Lung (tissue), 12 donors: Measurements from ENCODE around the gene CDH23. TPM values are rescaled to one million over a fixed set of nuclear protein-coding genes. Genes with fewer than 3 reads are reported as not detected.

Experiments used
- ATAC-seq: fragments of 200-7000 bp; cut with Tn5 transposase; one replicate; pipeline ENCODE4 v1.9.1; 2020; ENCODE audit warnings: moderate number of reproducible peaks; ENCODE audit not compliant: insufficient read depth, low FRiP score
- DNase-seq, 3 donors: peaks; one replicate each; pipeline ENCODE4 v3.0.0-alpha.2; 2013 to 2017
- H3K27ac ChIP-seq, 2 donors: one replicate each; pipeline ENCODE4 v1.5.1; 2013; ENCODE audit warnings: mild to moderate bottlenecking in 2 of 2, moderate library complexity in 2 of 2, control low read depth in 1 of 2, inconsistent platforms in 1 of 2, low read depth in 1 of 2, low read length in 1 of 2
- H3K27me3 ChIP-seq, 3 donors: one replicate each; pipeline ENCODE4 v1.5.1; 2013; ENCODE audit warnings: low read length in 2 of 3; ENCODE audit not compliant: control insufficient read depth in 3 of 3, insufficient read depth in 3 of 3
- H3K36me3 ChIP-seq, 4 donors: one replicate each; pipeline ENCODE4 v1.5.1; 2013; ENCODE audit warnings: low read length in 4 of 4, mild to moderate bottlenecking in 1 of 4, moderate library complexity in 1 of 4; ENCODE audit not compliant: control insufficient read depth in 4 of 4, insufficient read depth in 4 of 4
- H3K4me1 ChIP-seq, 5 donors: one replicate each; pipeline ENCODE4 v1.5.1; 2013; ENCODE audit warnings: low read length in 5 of 5, mild to moderate bottlenecking in 2 of 5, moderate library complexity in 1 of 5; ENCODE audit not compliant: control insufficient read depth in 5 of 5, insufficient read depth in 5 of 5
- H3K4me3 ChIP-seq: one replicate; pipeline ENCODE4 v1.5.1; 2013; ENCODE audit warnings: mild to moderate bottlenecking, control low read depth, moderate library complexity
- H3K9ac ChIP-seq, 2 donors: one replicate each; pipeline ENCODE4 v1.5.1; 2013; ENCODE audit warnings: low read length in 2 of 2, control low read depth in 1 of 2; ENCODE audit not compliant: insufficient read depth in 1 of 2
- H3K9me3 ChIP-seq, 4 donors: one replicate each; pipeline ENCODE4 v1.5.1; 2013; ENCODE audit warnings: low read length in 3 of 4, mild to moderate bottlenecking in 1 of 4, moderate library complexity in 1 of 4; ENCODE audit not compliant: control insufficient read depth in 4 of 4, insufficient read depth in 3 of 4
- WGBS, 2 donors: extraction: QIAGEN DNeasy Blood & Tissue Kit; methylation state at CpG; one replicate each; pipeline ENCODE4 v1.1.7; 2013; 5-methylcytosine and 5-hydroxymethylcytosine counted together
- polyA plus RNA-seq, 2 donors: library from polyadenylated mRNA; stranded (reverse); fragments of 200-250 nt; gene quantifications; one replicate each; pipeline ENCODE4 v1.2.1, GENCODE V29; 2013
- total RNA-seq, 2 donors: library from RNA; depleted of rRNA in 1 of 2; stranded (reverse); fragments of >200 nt in 1 of 2; gene quantifications; one replicate each; pipeline ENCODE4 v1.2.1, GENCODE V29; 2014 to 2021
- TF ChIP-seq, protein P1 (sequence below): IDR thresholded peaks from 2 replicates; pipeline ENCODE4 v1.5.1; 2012; ENCODE audit warnings: mild to moderate bottlenecking; ENCODE audit errors: control extremely low read depth, extremely low read depth
- donor health status: control.
- donor health status: control.
- donor health status: Bipolar disorder and iron deficiency.
- donor health status: healthy.
- donor health status: DM: yes; HTN: yes; CAD: no.

Gene CDH23
- total and polyA plus RNA-seq, 4 donors: 4.5 to 29.5 (median 6.0) TPM

- Histone ChIP-seq H3K4me1 (peaks cover 0 to 26% (median 12%) of the 10 kb centered on the region in 5 donors), H3K9me3 (no peaks in the 10 kb centered on the region), H3K9ac (no peak overlapping the region), H3K36me3 (no peaks in the 10 kb centered on the region), H3K27ac (no peak overlapping the region), H3K27me3 (no peaks in the 10 kb centered on the region), H3K4me3 (no peak overlapping the region)
- DNase-seq (peak; percentile 20 to 44 (median 22)), ATAC-seq (no peak)
- 81 to 85% methylated on average over 10 of the region's 10 CpGs for WGBS, 2 donors
- TF ChIP-seq, protein P1, sequence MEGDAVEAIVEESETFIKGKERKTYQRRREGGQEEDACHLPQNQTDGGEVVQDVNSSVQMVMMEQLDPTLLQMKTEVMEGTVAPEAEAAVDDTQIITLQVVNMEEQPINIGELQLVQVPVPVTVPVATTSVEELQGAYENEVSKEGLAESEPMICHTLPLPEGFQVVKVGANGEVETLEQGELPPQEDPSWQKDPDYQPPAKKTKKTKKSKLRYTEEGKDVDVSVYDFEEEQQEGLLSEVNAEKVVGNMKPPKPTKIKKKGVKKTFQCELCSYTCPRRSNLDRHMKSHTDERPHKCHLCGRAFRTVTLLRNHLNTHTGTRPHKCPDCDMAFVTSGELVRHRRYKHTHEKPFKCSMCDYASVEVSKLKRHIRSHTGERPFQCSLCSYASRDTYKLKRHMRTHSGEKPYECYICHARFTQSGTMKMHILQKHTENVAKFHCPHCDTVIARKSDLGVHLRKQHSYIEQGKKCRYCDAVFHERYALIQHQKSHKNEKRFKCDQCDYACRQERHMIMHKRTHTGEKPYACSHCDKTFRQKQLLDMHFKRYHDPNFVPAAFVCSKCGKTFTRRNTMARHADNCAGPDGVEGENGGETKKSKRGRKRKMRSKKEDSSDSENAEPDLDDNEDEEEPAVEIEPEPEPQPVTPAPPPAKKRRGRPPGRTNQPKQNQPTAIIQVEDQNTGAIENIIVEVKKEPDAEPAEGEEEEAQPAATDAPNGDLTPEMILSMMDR: no peak
Observed at GRCh38 chr10:71531485-71532446, 135.0 kb downstream of the CDH23 start.

DNA sequence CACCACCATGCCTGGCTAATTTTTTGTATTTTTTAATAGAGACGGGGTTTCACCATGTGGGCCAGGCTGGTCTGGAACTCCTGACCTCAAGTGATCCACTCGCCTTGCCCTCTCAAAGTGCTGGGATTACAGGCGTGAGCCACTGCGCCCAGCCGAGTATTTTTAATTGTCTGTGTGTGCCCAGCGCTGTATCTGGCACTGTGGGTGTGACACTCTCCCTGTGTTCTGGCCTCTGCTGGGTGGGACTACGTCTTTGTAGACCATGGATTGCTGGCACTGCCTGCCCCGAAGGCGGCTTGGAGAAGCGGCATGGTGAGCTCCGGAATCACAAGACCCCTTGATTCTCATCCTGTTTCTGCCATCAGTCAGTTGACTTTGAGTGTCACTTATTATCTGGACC, 136.2 kb downstream of the CDH23 start:
- Histone ChIP-seq H3K27me3 (no peaks in the 10 kb centered on the region), H3K27ac (no peak overlapping the region), H3K4me1 (peaks cover 0 to 29% (median 18%) of the 10 kb centered on the region in 5 donors), H3K9ac (no peak overlapping the region), H3K4me3 (no peak overlapping the region), H3K9me3 (no peaks in the 10 kb centered on the region), H3K36me3 (no peaks in the 10 kb centered on the region)
- WGBS, 2 donors: 94 to 96% methylated on average over 11 of the region's 11 CpGs
- ATAC-seq: no peak
- DNase-seq: no peak
- TF ChIP-seq, protein P1: no peak

GRCh38 chr10:71533936-71534335, 137.2 kb downstream of the CDH23 start:
- TF ChIP-seq, protein P1: no peak
- no peak overlapping the region for H3K4me3 ChIP-seq
- ATAC-seq: no peak
- H3K27ac ChIP-seq: no peak overlapping the region
- no peaks in the 10 kb centered on the region for H3K27me3 ChIP-seq
- DNase-seq: no peak
- no peaks in the 10 kb centered on the region for H3K9me3 ChIP-seq
- H3K36me3 ChIP-seq: no peaks in the 10 kb centered on the region
- peaks cover 0 to 30% (median 18%) of the 10 kb centered on the region in 5 donors for H3K4me1 ChIP-seq
- WGBS, 2 donors: 87 to 94% methylated on average over 7 of the region's 7 CpGs
- H3K9ac ChIP-seq: no peak overlapping the region
